Natural killer cell (primary cell): ENCODE results near the gene SRC. TPM values are rescaled to one million over a fixed set of nuclear protein-coding genes. Genes with fewer than 3 reads are reported as not detected.

Experiments used
- ATAC-seq, 3 donors: fragments of 150-1000 bp in 2 of 3; fragments of 200-7000 bp in 1 of 3; cut with Tn5 transposase; 1 replicate in 1 of 3; 2 replicates in 2 of 3; pipeline ENCODE4 v1.10.0; 2021; ENCODE audit warnings: mild to moderate bottlenecking in 2 of 3, moderate library complexity in 2 of 3
- DNase-seq, 2 donors: peaks; one replicate each; pipeline versions ENCODE4 v3.0.0 to v3.0.0-alpha.2; 2013 to 2021; ENCODE audit warnings: mixed read lengths in 1 of 2
- H3K27ac ChIP-seq: one replicate; pipeline ENCODE4 v1.5.1; 2013; ENCODE audit warnings: mild to moderate bottlenecking, low read length
- H3K27me3 ChIP-seq: one replicate; pipeline ENCODE4 v1.6.1; 2013; ENCODE audit warnings: low read length; ENCODE audit not compliant: control insufficient read depth, insufficient read depth
- H3K36me3 ChIP-seq: one replicate; pipeline ENCODE4 v1.6.1; 2013; ENCODE audit warnings: low read length; ENCODE audit not compliant: control insufficient read depth, insufficient read depth
- H3K4me1 ChIP-seq: one replicate; pipeline ENCODE4 v1.6.1; 2013; ENCODE audit warnings: low read length; ENCODE audit not compliant: control insufficient read depth, insufficient read depth
- H3K4me3 ChIP-seq: one replicate; pipeline ENCODE4 v1.5.1; 2013; ENCODE audit warnings: low read length
- H3K9me3 ChIP-seq: one replicate; pipeline ENCODE4 v1.6.1; 2013; ENCODE audit warnings: low read length; ENCODE audit not compliant: control insufficient read depth, insufficient read depth
- H3K27ac Mint-ChIP-seq, 2 donors: one replicate each; pipeline ENCODE4 v1.8.0; 2022; ENCODE audit warnings: mild to moderate bottlenecking in 2 of 2, mixed read lengths in 2 of 2, moderate library complexity in 1 of 2
- H3K27me3 Mint-ChIP-seq, 2 donors: one replicate each; pipeline ENCODE4 v1.8.0; 2022; ENCODE audit warnings: low read depth in 2 of 2, mixed read lengths in 2 of 2
- H3K36me3 Mint-ChIP-seq: one replicate; pipeline ENCODE4 v1.8.0; 2022; ENCODE audit warnings: mixed read lengths
- H3K4me1 Mint-ChIP-seq, 2 donors: one replicate each; pipeline ENCODE4 v1.8.0; 2022; ENCODE audit warnings: mixed read lengths in 2 of 2
- H3K4me3 Mint-ChIP-seq: one replicate; pipeline ENCODE4 v1.8.0; 2022; ENCODE audit warnings: mild to moderate bottlenecking, moderate library complexity, mixed read lengths
- H3K9me3 Mint-ChIP-seq, 2 donors: one replicate each; pipeline ENCODE4 v1.8.0; 2022; ENCODE audit warnings: mixed read lengths in 2 of 2
- CTCF ChIP-seq: fragments of 200-600 bp; IDR thresholded peaks from one replicate; pipeline ENCODE4 v1.8.0; 2022; ENCODE audit warnings: antibody characterized with exemption
- WGBS: methylation state at CpG from one replicate; pipeline ENCODE4 v1.1.7; 2013; ENCODE audit warnings: missing lambda C conversion rate; ENCODE audit not compliant: insufficient coverage; 5-methylcytosine and 5-hydroxymethylcytosine counted together
- intact Hi-C: fragments of 100-400 bp; cut with micrococcal nuclease; formaldehyde crosslinking; loops from one replicate; pipeline ENCODE4 v1.14.2; 2022
- total RNA-seq, 4 donors: library from RNA; stranded (reverse); fragments of 120-200 nt in 1 of 4; gene quantifications; one replicate each; pipeline versions ENCODE4 v1.2.3 to v1.2.4, GENCODE V29; 2013 to 2022

The SRC gene
- total RNA-seq, 3 donors from 2014 or later (not counting 1 experiment from before 2014, with no cell fraction given), result 2.3 to 15.6 (median 10.5) TPM

GRCh38 chr20:37344506-37345338 is 1.2 kb upstream of the SRC start:
- no peak for DNase-seq
- intact Hi-C loops, result no loop called here
- H3K4me1 ChIP-seq, result peaks cover 44% of the 10 kb centered on the region
- Mint-ChIP-seq H3K4me3 (peak overlapping the region; percentile 74), H3K27me3 (no peaks in the 10 kb centered on the region), H3K36me3 (no peaks in the 10 kb centered on the region), H3K9me3 (no peaks in the 10 kb centered on the region), H3K4me1 (peaks cover 5 to 40% of the 10 kb centered on the region in 2 donors), H3K27ac (peak overlapping the region in 1 of 2 donors; percentile 81)
- no peak for TF ChIP-seq CTCF
- H3K4me3 ChIP-seq, result no peak overlapping the region
- H3K9me3 ChIP-seq, result no peaks in the 10 kb centered on the region
- H3K36me3 ChIP-seq, result no peaks in the 10 kb centered on the region
- ATAC-seq, result no peak
- H3K27ac ChIP-seq, result no peak overlapping the region
- WGBS, result 94% methylated on average over 10 of the region's 10 CpGs
- H3K27me3 ChIP-seq, result no peaks in the 10 kb centered on the region

- Histone ChIP-seq H3K36me3 (no peaks in the 10 kb centered on the region), H3K27me3 (no peaks in the 10 kb centered on the region), H3K4me3 (peak overlapping the region; percentile 52), H3K27ac (no peak overlapping the region), H3K4me1 (peaks cover 44% of the 10 kb centered on the region), H3K9me3 (no peaks in the 10 kb centered on the region)
- ATAC-seq (peak in 2 of 3 donors; percentile 26 to 38), DNase-seq (no peak)
- intact Hi-C loops, result no loop called here
- TF ChIP-seq CTCF, result no peak
- no peaks in the 10 kb centered on the region for H3K36me3 Mint-ChIP-seq
- H3K27ac Mint-ChIP-seq, result no peak overlapping the region
- H3K9me3 Mint-ChIP-seq, result no peaks in the 10 kb centered on the region
- under 1% methylated on average over 16 of the region's 35 CpGs for WGBS
- H3K4me1 Mint-ChIP-seq, result peaks cover 5 to 43% of the 10 kb centered on the region in 2 donors
- H3K27me3 Mint-ChIP-seq, result no peaks in the 10 kb centered on the region
- H3K4me3 Mint-ChIP-seq, result no peak overlapping the region
Observed at GRCh38 chr20:37346236-37346534, 245 bp downstream of the SRC start.

GRCh38 chr20:37346535-37347346 is 801 bp downstream of the SRC start:
- DNase-seq, result no peak
- Mint-ChIP-seq H3K36me3 (no peaks in the 10 kb centered on the region), H3K9me3 (no peaks in the 10 kb centered on the region), H3K4me3 (peak overlapping the region; percentile 8), H3K27ac (no peak overlapping the region), H3K4me1 (peaks cover 5 to 43% of the 10 kb centered on the region in 2 donors), H3K27me3 (no peaks in the 10 kb centered on the region)
- Histone ChIP-seq H3K27ac (no peak overlapping the region), H3K4me1 (peaks cover 44% of the 10 kb centered on the region), H3K4me3 (peak overlapping the region; percentile 12), H3K27me3 (no peaks in the 10 kb centered on the region), H3K9me3 (no peaks in the 10 kb centered on the region), H3K36me3 (no peaks in the 10 kb centered on the region)
- 38% methylated on average over 22 of the region's 22 CpGs for WGBS
- intact Hi-C loops, result no loop called here
- ATAC-seq, result no peak
- no peak for TF ChIP-seq CTCF
